ENCODE data around the gene METTL27.
"Not testable (repeated sequence)": the region's sequence is repeated elsewhere in the genome, so short reads cannot be mapped to it uniquely, and the experiment has no call there.

Gene METTL27

GRCh38 chr7:73851410-73852338, 9.4 kb upstream of the METTL27 start:
- no peak for TF ChIP-seq CTCF (conservative IDR thresholded peaks at IDR 0.05; ENCODE audit: low read depth, low read length)
- DNase-seq (ENCODE audit: low read depth) = peak; percentile 96
- H3K4me3 ChIP-seq (ENCODE audit: low read length) = no peak overlapping the region

- peak; percentile 86 for DNase-seq (ENCODE audit: low read depth)
- H3K4me3 ChIP-seq (ENCODE audit: low read length) = no peak overlapping the region
- TF ChIP-seq CTCF (conservative IDR thresholded peaks at IDR 0.05; ENCODE audit: low read depth, low read length) = no peak
These were observed 8.5 kb upstream of the METTL27 start for GRCh38 chr7:73850781-73851207.

DNA sequence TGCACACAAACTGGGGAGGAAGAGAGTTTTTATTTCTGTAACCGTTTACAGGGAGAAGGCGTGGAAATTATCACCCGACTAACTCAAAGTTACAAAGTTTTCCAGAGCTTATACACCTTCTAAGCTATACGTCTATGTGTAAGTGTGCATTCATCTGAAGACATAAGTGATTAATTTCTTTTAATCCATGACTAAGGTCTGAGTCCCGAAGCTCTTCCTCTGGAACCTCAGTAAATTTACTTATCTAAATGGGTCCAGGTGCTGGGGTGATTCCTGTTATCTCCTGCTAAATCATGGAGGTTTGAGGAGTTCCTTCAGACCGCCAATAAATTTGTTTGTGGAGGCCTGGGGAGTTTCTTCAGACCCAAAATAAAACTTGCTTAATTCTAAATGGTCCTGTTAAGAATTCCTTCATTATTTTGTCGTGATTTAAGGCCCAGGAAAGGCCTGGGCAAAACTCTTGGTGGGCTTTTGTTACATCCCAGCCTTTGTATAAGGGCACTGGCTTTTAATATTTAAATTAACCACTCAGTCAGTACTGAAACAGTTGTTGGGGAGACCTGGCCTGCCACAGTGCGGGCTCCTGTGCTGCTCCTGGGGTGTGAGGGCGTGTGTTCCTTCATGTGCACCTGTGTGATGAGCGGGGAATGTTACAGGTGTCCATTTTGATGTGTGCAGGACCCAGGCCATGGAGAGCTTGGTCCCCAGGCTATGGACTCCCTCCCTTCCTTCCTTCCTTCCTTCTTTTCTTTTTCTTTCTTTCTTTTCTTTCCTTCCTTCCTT, 5.8 kb upstream of the METTL27 start:
- no peak for DNase-seq (ENCODE audit: low read depth)
- TF ChIP-seq CTCF (conservative IDR thresholded peaks at IDR 0.05; ENCODE audit: low read depth, low read length) = no peak
- no peak overlapping the region for H3K4me3 ChIP-seq (ENCODE audit: low read length)

GRCh38 chr7:73845701-73846195, 3.4 kb upstream of the METTL27 start:
- not testable (repeated sequence) for DNase-seq (ENCODE audit: low read depth); H3K4me3 ChIP-seq (ENCODE audit: low read length)

DNA sequence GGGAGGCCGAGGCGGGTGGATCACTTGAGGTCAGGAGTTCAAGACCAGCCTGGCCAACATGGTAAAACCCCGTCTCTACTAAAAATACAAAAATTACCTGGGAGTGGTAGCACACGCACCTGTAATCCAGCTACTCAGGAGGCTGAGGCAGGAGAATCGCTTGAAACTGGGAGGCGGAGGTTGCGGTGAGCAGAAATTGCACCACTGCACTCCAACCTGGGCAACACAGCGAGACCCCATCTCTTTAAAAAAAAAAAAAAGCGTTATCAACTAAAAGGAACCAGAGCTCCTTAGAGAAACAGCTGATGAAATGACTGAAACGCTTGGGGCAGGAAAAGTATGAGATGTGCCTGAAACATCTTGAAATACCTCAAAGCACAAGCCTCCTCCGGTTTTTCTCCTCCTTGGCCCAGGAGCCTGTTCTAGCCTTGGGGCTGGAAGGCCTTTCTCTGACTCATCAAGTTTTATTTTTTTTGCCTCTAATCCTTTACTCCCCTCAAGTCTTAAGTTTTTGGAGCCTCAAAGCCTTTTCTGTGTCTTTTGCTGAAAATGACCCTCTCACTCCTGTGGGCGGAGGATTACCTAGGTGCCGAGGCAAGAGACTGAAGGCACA, 2.6 kb upstream of the METTL27 start:
- no peak for TF ChIP-seq CTCF (conservative IDR thresholded peaks at IDR 0.05; ENCODE audit: low read depth, low read length)
- no peak for DNase-seq (ENCODE audit: low read depth)

DNA sequence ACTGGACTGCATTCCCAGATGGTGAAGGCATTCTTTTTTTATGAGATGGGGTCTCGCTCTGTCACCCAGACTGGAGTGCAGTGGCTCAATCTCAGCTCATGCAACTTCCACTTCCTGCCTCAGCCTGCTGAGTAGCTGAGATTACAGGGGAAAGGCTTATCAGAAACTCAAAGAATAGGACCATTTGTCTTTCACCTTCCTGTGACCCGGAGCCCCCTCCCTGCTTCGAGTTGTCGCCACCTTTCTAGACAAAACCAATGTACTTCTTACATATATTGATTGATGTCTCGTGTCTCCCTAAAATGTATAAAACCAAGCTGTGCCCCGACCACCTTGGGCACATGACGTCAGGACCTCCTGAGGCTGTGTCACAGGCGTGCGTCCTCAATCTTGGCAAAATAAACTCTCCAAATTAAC, 1.8 kb upstream of the METTL27 start:
- DNase-seq (ENCODE audit: low read depth) = no peak
- TF ChIP-seq CTCF (conservative IDR thresholded peaks at IDR 0.05; ENCODE audit: low read depth, low read length) = no peak
- H3K4me3 ChIP-seq (ENCODE audit: low read length) = no peak overlapping the region

More for the DNA sequence above, 2.6 kb upstream of the METTL27 start:
- no peak overlapping the region for H3K4me3 ChIP-seq (ENCODE audit: low read length)

DNA sequence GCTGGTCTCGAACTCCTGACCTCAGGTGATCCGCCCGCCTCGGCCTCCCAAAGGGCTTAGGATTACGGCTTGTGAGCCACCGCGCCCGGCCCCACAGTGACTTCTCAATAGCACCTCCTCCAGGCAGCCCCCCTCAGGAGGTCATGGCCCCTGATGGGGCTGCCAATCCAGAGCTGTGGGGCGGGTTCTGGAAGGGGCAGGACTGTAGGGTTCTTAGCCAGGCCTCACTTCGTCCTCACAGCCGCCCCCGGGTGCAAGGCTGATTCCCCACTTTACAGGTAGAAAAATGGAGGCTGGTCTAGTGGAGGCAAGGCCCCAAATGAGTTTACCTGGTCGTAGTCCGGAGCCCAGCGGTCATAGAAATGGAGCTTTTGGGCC, 638 bp downstream of the METTL27 start:
- H3K4me3 ChIP-seq (ENCODE audit: low read length) = peak overlapping the region; percentile 62
- no peak for DNase-seq (ENCODE audit: low read depth)
- no peak for TF ChIP-seq CTCF (conservative IDR thresholded peaks at IDR 0.05; ENCODE audit: low read depth, low read length)

Data from retinal pigment epithelial cell (primary cell).